Breast epithelium (tissue), 3 donors: ENCODE data around the gene TMPRSS9.

Source experiments
- CTCF ChIP-seq, 3 donors: fragments of 450-650 bp; IDR thresholded peaks; one replicate each; pipeline ENCODE4 v1.5.1; 2016 to 2017; ENCODE audit warnings: antibody characterized with exemption in 3 of 3, mild to moderate bottlenecking in 3 of 3, moderate library complexity in 3 of 3
- POLR2A ChIP-seq: fragments of 450-650 bp; IDR thresholded peaks from one replicate; pipeline ENCODE4 v1.6.1; 2016; ENCODE audit warnings: antibody characterized with exemption, mild to moderate bottlenecking, moderate library complexity
- POLR2AphosphoS5 ChIP-seq, 3 donors: sonication (generic); formaldehyde crosslinking; IDR thresholded peaks; one replicate each; pipeline ENCODE4 v1.6.1; 2017; ENCODE audit warnings: antibody characterized with exemption in 3 of 3

GRCh38 chr19:2460245-2460644 is 100.2 kb downstream of the TMPRSS9 start:
- TF ChIP-seq CTCF (IDR thresholded peaks at IDR 0.05) (no peak), POLR2A (no peak), POLR2AphosphoS5 (IDR thresholded peaks at IDR 0.05) (no peak)
